Left lung (tissue), 10 donors: ENCODE measurements around the gene DRG2. TPM values are rescaled to one million over a fixed set of nuclear protein-coding genes. Genes with fewer than 3 reads are reported as not detected.

ENCODE experiments used
- ATAC-seq: fragments of 200-7000 bp; cut with Tn5 transposase; one replicate; pipeline ENCODE4 v1.9.1; 2020; ENCODE audit warnings: moderate library complexity
- DNase-seq, 4 donors: peaks; one replicate each; pipeline ENCODE4 v3.0.0-alpha.2; 2013 to 2020
- H3K27ac ChIP-seq, 2 donors: fragments of 200-600 bp; sonication (generic) in 1 of 2; one replicate each; pipeline versions ENCODE4 v1.5.0 to v1.8.0; 2020 to 2021
- H3K27me3 ChIP-seq, 2 donors: fragments of 200-600 bp; sonication (generic) in 1 of 2; one replicate each; pipeline versions ENCODE4 v1.5.0 to v1.8.0; 2020 to 2021
- H3K36me3 ChIP-seq, 2 donors: fragments of 200-600 bp; sonication (generic) in 1 of 2; one replicate each; pipeline versions ENCODE4 v1.5.0 to v1.8.0; 2020 to 2021
- H3K4me1 ChIP-seq, 2 donors: fragments of 200-600 bp; one replicate each; pipeline ENCODE4 v1.8.0; 2021
- H3K4me3 ChIP-seq, 2 donors: fragments of 200-600 bp; sonication (generic) in 1 of 2; one replicate each; pipeline versions ENCODE4 v1.5.0 to v1.8.0; 2020 to 2021; ENCODE audit warnings: mild to moderate bottlenecking in 1 of 2
- H3K9me3 ChIP-seq, 2 donors: fragments of 200-600 bp; sonication (generic) in 1 of 2; one replicate each; pipeline versions ENCODE4 v1.5.0 to v1.8.0; 2020 to 2021
- CTCF ChIP-seq, 2 donors: fragments of 200-600 bp; sonication (generic) in 1 of 2; IDR thresholded peaks; one replicate each; pipeline versions ENCODE4 v1.5.0 to v1.8.0; 2021; ENCODE audit warnings: antibody characterized with exemption in 2 of 2
- intact Hi-C, 2 donors: fragments of 100-400 bp; cut with DNase I; formaldehyde crosslinking; loops; one replicate each; pipeline versions ENCODE4 v1.11.2 to v1.14.2; 2022
- polyA plus RNA-seq, 6 donors: library from polyadenylated mRNA; unstranded; fragments of 120-200 nt; gene quantifications; one replicate each; pipeline ENCODE4 v1.2.1, GENCODE V29; 2013; ENCODE audit not compliant: insufficient read length in 6 of 6
- total RNA-seq, 2 donors: library from RNA; stranded (reverse); fragmentation: NEBNext Ultra II Directional; extraction: Animal tissue kit (Norgen Biotek cat#: 25700); gene quantifications; one replicate each; pipeline ENCODE4 v1.2.1, GENCODE V29; 2021
- donor health status: DM: no; HTN: yes; CAD: no.
- donor health status: DM: no; HTN: no; CAD: no.

Gene DRG2
- total and polyA plus RNA-seq, 8 donors = 30.1 to 48.2 (median 38.2) TPM

GRCh38 chr17:18117982-18118975 lies 30.5 kb downstream of the DRG2 start:
- no peak overlapping the region for H3K27ac ChIP-seq
- H3K9me3 ChIP-seq = peaks cover 0 to 19% of the 10 kb centered on the region in 2 donors
- peaks cover 0 to 4% of the 10 kb centered on the region in 2 donors for H3K27me3 ChIP-seq
- H3K4me3 ChIP-seq = no peak overlapping the region
- ATAC-seq (no peak), DNase-seq (no peak)
- no peaks in the 10 kb centered on the region for H3K36me3 ChIP-seq
- no peaks in the 10 kb centered on the region for H3K4me1 ChIP-seq
- intact Hi-C loops = no loop called here
- no peak for TF ChIP-seq CTCF (IDR thresholded peaks at IDR 0.05)

GRCh38 chr17:18119166-18119745 lies 31.5 kb downstream of the DRG2 start:
- Histone ChIP-seq H3K36me3 (no peaks in the 10 kb centered on the region), H3K4me1 (no peaks in the 10 kb centered on the region), H3K27ac (no peak overlapping the region), H3K27me3 (peaks cover 0 to 4% of the 10 kb centered on the region in 2 donors), H3K4me3 (no peak overlapping the region), H3K9me3 (peaks cover 0 to 19% of the 10 kb centered on the region in 2 donors)
- DNase-seq = no peak
- intact Hi-C loops = no loop called here
- no peak for TF ChIP-seq CTCF (IDR thresholded peaks at IDR 0.05)
- ATAC-seq = no peak

GRCh38 chr17:18119938-18120337 lies 32.2 kb downstream of the DRG2 start:
- H3K27ac ChIP-seq = no peak overlapping the region
- intact Hi-C loops = no loop called here
- ATAC-seq (no peak), DNase-seq (no peak)
- peaks cover 0 to 4% of the 10 kb centered on the region in 2 donors for H3K27me3 ChIP-seq
- no peak for TF ChIP-seq CTCF (IDR thresholded peaks at IDR 0.05)
- no peak overlapping the region for H3K4me3 ChIP-seq
- H3K9me3 ChIP-seq = peaks cover 0 to 19% of the 10 kb centered on the region in 2 donors
- H3K4me1 ChIP-seq = no peaks in the 10 kb centered on the region
- no peaks in the 10 kb centered on the region for H3K36me3 ChIP-seq

GRCh38 chr17:18120461-18121017 lies 32.8 kb downstream of the DRG2 start:
- no peak for TF ChIP-seq CTCF (IDR thresholded peaks at IDR 0.05)
- H3K9me3 ChIP-seq = peaks cover 0 to 19% of the 10 kb centered on the region in 2 donors
- no peak overlapping the region for H3K27ac ChIP-seq
- peaks cover 0 to 4% of the 10 kb centered on the region in 2 donors for H3K27me3 ChIP-seq
- intact Hi-C loops = no loop called here
- DNase-seq (no peak), ATAC-seq (no peak)
- H3K4me3 ChIP-seq = no peak overlapping the region
- H3K4me1 ChIP-seq = no peaks in the 10 kb centered on the region
- no peaks in the 10 kb centered on the region for H3K36me3 ChIP-seq
